ENCODE measurements around the gene SMARCA2. TPM values are rescaled to one million over a fixed set of nuclear protein-coding genes. Genes with fewer than 3 reads are reported as not detected.

SMARCA2 gene
- total RNA-seq, 1 donor = 147 TPM

DNA sequence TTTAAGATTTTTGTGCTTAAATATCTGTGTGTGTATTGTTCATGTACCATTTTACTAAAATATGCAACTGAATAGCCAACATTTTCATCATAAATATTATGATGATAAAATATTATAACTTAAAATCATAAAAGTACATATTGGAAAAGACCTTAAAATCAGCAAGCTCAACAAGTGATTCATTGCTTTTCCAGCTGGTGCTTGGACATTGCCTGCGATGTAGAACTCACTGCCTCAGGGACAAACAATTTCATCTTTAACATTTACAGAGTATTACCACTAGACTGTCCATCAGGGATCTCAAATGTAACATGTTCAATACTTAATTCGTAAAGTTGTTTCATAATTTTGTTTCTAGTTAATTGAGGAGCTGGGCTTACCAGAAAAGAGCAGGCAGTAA, 17.5 kb upstream of the SMARCA2 start:
- Histone ChIP-seq H3K4me3 (ENCODE audit: low read length) (no peak overlapping the region), H3K9me3 (ENCODE audit: low read depth, low read length) (no peaks in the 10 kb centered on the region), H3K4me1 (ENCODE audit: insufficient read depth, low read length) (peaks cover 4% of the 10 kb centered on the region), H3K27me3 (ENCODE audit: insufficient read depth, low read length) (no peaks in the 10 kb centered on the region)

DNA sequence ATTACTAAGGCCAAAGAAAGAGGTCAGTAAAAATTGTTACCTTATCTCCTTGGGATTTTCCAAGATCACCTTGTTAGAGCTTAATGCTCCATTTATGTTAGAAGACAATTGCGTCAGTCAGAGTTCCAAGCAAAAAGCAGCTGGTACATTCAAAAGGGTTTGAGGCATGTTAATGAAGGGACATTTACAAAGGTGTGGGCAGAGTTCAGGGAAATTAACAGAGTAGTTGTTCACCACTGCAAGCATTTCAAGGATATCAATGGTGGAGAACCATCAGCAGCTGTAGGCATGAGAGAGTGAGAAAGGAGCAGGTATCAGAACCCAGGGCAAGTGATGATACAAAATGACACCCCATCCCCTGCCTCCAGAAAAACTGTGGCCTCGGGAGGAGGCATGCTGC, 17.0 kb upstream of the SMARCA2 start:
- Histone ChIP-seq H3K27me3 (ENCODE audit: insufficient read depth, low read length) (no peaks in the 10 kb centered on the region), H3K4me3 (ENCODE audit: low read length) (no peak overlapping the region), H3K4me1 (ENCODE audit: insufficient read depth, low read length) (peaks cover 4% of the 10 kb centered on the region), H3K9me3 (ENCODE audit: low read depth, low read length) (no peaks in the 10 kb centered on the region)

DNA sequence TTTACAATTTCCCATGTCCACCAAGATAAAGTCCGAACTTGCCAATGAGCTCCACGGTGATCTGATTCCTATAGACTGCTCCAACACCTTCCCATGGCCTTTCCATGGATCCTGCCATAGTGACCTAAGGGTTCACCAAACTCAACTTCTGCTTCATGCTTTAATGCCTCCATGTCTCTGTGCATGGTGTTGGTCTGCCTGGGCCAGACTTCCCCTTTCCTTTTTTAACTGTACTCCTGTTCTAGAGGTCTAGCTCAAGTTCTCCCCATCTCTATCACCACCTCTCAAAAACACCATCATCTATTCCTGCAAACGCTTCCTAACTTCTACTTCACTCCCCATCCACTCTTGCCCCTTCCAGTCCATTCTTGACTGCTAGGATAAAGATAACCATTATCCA, 14.8 kb upstream of the SMARCA2 start:
- Histone ChIP-seq H3K9me3 (ENCODE audit: low read depth, low read length) (no peaks in the 10 kb centered on the region), H3K4me1 (ENCODE audit: insufficient read depth, low read length) (peaks cover 4% of the 10 kb centered on the region), H3K27me3 (ENCODE audit: insufficient read depth, low read length) (peaks cover 1% of the 10 kb centered on the region), H3K4me3 (ENCODE audit: low read length) (no peak overlapping the region)

DNA sequence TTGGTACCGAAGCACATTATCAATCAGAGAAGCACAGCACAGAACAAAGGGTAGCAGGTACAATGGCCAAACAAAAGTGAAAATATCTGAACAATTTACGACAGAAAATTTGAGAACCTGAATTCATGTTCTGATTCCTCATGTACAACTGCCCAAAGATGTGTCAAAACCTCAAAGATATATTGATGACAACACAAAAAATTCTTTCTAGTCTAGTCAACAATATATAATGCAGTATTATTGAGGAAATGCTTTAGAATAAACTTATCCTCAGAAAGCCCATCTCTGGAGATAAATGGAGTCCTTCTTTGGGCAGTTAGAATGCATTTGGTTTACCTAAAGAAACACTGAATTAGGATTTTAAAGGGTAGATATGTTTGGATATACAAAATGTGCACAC, 6.8 kb upstream of the SMARCA2 start:
- Histone ChIP-seq H3K9me3 (ENCODE audit: low read depth, low read length) (no peaks in the 10 kb centered on the region), H3K27me3 (ENCODE audit: insufficient read depth, low read length) (peaks cover 10% of the 10 kb centered on the region), H3K4me1 (ENCODE audit: insufficient read depth, low read length) (peaks cover under 1% of the 10 kb centered on the region), H3K4me3 (ENCODE audit: low read length) (no peak overlapping the region)

DNA sequence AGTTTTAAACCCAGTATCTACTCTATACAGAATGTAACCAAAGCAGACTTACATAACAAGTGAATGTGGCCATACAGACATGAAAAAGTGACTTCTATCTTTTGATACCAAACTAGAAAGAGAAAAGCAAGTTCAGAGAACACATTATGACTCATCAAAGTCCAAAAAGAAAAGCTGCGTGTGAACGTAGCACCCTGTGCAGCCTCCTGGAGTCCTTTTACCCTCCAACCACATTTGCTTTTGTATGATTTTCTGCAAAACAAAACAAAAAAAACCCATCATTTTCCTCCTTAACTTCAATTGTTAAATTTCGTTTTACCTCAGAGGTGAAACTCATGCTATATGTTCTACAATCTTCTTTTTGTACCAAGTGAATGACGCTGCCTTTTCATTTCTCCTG, 2.8 kb upstream of the SMARCA2 start:
- H3K4me3 ChIP-seq (ENCODE audit: low read length) = no peak overlapping the region
- no peaks in the 10 kb centered on the region for H3K9me3 ChIP-seq (ENCODE audit: low read depth, low read length)
- H3K4me1 ChIP-seq (ENCODE audit: insufficient read depth, low read length) = peaks cover 13% of the 10 kb centered on the region
- H3K27me3 ChIP-seq (ENCODE audit: insufficient read depth, low read length) = no peaks in the 10 kb centered on the region

DNA sequence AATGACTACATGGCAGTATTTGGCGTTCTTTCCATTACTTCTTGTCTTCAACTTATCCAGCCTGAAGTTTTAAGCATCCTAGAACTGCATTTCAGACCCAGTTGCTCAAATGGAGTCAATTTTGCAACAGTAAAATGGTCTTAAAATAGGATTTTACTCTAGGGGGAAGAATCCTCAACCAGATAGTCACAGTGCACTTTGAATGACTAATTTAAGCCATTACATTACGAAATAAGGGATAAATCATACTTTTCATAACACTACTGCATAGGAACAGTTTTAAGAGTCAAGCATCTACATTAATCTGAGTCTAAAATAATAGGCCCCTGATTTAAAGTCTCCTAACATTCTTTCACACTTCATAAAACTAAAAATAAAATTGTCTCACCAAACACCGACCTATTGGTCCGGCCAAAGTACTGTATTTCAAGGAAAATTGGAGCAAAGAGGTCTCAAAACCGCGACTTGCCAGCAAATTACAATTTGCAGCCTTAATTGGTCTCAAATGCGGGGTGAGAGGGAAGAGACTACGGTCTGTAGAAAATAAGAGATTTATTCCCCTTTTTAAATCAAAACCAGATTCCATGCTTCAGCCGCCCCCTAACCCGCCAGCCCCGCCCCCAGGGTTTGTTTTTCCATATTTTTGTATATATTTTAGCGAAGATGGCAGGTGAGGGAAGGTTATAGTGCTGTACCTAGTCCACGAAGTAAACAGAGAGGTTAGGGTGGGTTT, 1.2 kb upstream of the SMARCA2 start:
- Histone ChIP-seq H3K9me3 (ENCODE audit: low read depth, low read length) (no peaks in the 10 kb centered on the region), H3K4me3 (ENCODE audit: low read length) (peak overlapping the region; percentile 96), H3K27me3 (ENCODE audit: insufficient read depth, low read length) (no peaks in the 10 kb centered on the region), H3K4me1 (ENCODE audit: insufficient read depth, low read length) (peaks cover 24% of the 10 kb centered on the region)

DNA sequence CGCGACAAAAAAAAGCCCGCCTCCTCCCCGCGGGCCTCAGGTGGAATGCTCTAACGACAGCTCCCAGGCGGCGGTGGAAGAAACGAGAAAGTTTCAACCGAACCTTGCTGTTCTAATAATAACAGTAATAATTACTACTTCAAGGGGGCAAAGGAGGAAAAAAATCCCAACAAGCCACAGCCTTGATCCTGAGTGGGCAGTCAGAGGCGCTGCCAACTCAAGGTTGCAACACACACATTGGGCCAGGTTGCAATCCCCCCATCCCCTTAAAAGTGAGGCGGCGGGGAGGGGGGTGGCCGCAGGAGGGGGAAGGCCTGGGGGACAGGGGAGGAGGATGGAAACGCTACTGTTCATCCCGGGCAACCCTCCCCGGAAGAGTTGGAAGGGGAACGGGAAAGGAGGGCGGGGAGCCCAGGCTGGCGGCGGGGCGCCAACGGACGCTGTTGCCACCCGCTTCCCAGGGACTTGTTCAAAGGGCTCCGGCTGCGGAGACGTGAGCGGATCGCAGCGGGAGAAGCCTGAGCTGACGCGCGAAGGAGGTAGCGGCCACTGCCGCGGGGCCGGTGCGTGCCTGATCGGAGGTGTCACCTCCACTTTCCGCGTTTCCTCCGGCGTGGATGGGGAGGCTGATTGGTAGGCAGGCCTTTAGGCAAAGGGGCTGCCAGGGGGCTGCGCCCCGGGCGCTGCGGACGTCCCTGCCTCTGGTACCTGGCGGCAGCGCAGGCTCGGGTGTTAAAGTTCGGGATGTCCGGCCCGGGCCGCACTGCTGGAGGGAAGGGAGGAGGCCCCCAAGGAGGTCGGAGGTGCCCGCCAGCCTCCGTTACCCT, 647 bp downstream of the SMARCA2 start:
- Histone ChIP-seq H3K27me3 (ENCODE audit: insufficient read depth, low read length) (no peaks in the 10 kb centered on the region), H3K9me3 (ENCODE audit: low read depth, low read length) (no peaks in the 10 kb centered on the region), H3K4me1 (ENCODE audit: insufficient read depth, low read length) (peaks cover 28% of the 10 kb centered on the region), H3K4me3 (ENCODE audit: low read length) (peak overlapping the region; percentile 96)

DNA sequence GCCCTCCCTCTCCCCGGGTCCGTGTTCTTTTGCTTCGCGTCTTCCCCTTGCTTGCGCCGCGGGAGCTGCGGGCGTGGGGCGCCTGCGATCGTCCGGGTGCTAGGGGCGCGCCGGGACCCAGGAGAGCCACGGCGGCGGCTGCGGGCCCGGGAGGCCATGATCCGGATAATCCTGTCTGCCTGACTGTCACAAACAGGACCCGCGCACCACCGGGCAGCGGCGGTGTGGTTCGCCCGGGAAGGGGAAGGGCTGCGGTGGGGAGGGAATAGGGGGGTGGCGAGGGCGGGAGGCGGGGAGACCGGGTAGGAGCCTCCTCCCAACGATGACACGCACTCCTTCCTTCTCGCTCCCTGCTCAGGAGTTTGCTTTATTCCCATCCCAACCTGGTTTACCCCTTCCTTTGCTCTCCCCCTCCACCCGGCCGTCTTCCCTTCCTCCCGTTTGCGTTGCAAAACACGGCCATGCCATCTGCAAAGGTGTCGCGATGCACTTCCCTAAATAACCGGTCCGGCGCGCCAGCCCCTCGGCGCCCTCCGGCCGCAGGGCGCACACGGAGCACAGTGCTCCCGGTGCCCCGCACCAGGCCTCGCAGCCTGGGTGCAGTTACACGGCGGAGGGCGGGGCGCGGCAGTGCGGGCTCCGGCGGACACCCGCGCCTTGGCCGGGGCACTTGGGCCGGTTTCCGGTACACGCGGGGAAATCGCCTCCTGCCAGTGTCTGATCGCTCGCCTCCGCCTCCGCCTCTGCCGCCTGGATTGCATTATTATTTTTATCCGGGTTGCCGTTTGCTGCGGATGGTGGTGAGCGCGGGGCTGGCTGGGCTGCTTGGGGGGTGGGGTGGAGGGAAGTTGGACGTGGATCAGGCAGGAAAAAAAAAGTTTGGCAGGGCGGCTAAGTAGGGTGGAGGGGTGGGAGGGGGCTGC, 1.5 kb downstream of the SMARCA2 start:
- Histone ChIP-seq H3K4me1 (ENCODE audit: insufficient read depth, low read length) (peaks cover 33% of the 10 kb centered on the region), H3K4me3 (ENCODE audit: low read length) (peak overlapping the region; percentile 96), H3K27me3 (ENCODE audit: insufficient read depth, low read length) (no peaks in the 10 kb centered on the region), H3K9me3 (ENCODE audit: low read depth, low read length) (no peaks in the 10 kb centered on the region)

DNA sequence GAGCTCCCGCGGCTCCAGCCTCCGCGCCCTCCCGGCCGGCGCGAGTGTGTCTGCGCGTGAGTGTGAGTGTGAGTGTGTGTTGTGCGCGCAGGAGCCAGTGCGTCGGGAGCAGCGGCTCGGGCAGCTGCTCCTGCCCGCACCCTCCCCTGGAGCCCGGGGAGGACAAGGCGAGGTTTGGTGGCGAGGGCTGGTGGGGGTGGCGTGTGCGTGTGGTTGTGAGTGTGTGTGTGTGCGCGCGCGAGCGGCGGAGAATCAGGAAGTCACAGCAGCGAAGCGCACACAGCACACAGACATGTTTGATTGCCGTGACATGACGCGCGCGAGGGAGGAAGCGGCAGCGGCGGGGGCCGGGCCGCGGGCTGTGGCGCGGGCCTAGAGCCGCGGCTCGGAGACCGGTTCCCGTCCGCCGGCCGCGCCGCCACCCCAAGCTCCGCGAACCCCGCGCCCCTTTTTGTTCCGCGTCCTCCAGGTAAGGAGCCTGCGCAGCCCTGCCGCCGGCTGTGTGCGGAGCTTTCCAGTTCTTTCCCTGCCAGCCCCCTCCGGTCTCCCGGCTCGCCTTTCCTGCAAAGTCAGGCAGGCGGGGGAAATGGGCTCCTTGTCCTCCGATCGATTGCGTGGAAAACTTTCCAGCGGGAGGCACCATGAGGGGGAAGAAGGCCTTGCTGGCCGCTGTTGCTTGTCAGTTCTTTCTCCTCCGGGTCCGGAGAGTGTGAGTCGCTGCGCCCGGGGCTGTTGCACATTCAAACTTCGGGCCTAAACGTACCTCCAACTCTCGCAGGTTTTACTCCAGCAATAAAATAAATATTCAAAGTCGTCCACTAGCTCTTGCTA, 2.4 kb downstream of the SMARCA2 start:
- Histone ChIP-seq H3K4me1 (ENCODE audit: insufficient read depth, low read length) (peaks cover 41% of the 10 kb centered on the region), H3K4me3 (ENCODE audit: low read length) (peak overlapping the region; percentile 96), H3K9me3 (ENCODE audit: low read depth, low read length) (no peaks in the 10 kb centered on the region), H3K27me3 (ENCODE audit: insufficient read depth, low read length) (no peaks in the 10 kb centered on the region)

DNA sequence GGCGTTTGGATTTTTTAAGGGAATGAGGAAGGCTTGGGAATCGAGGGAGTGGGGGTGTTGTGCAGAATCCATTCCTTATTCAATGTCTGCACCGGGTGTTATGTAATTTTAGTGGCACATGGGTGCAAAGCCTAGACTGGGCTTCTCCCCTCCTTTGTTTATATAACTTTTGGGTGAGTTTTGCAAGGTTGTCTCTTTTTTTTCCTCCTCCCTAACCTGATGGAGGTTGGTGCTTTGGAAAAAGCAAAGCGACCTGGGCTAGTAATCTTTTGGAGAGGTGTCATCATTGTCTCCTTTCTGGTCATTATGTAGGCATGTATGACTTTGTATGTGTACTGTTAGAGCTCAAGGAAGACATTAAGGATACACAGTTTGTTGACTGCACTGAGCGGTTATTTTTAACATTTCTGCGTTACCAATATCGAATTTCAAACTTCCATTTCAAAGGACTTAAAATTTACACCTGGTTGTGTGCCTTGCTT, 3.1 kb downstream of the SMARCA2 start:
- H3K4me3 ChIP-seq (ENCODE audit: low read length) = peak overlapping the region; percentile 96

DNA sequence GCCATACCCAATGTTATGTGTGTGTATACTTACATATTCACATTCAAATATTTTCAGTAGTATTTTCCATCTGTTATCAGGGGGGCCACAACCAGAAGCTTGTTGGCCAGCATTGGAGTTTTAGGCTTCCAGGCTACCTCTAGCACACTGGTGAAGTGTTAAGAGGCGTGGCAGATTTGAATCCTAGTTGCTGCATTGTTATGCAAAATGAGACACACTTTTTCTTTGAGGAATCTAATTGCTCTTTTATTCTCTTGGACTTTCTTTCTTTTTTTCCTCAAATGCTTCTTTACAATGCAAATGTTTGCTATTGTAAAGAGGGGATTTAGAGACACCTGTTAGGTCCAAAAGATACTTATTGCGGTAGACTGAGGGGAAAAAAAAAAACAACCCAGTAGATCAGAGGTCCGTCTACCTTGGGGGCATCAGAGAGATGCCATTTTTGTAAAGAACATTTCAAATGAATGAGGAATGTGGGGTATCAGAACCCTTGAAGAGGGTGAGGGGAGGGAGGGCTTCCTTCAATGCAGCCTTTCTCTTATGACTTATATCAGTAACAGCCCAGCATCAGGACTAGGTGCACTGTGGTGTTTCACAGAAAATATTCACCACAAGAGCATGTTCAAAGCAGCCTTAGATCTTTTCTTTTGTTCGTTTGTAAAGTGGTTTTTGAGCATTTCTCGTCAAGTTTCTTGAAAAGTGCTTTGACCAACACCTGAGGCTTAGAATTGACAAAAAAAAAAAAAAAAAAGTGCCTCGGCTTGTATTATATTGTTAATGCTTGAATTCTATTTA, 3.8 kb downstream of the SMARCA2 start:
- H3K27me3 ChIP-seq (ENCODE audit: insufficient read depth, low read length) = no peaks in the 10 kb centered on the region
- peak overlapping the region; percentile 96 for H3K4me3 ChIP-seq (ENCODE audit: low read length)
- H3K4me1 ChIP-seq (ENCODE audit: insufficient read depth, low read length) = peaks cover 49% of the 10 kb centered on the region
- no peaks in the 10 kb centered on the region for H3K9me3 ChIP-seq (ENCODE audit: low read depth, low read length)

More for the DNA sequence above, 3.1 kb downstream of the SMARCA2 start:
- Histone ChIP-seq H3K9me3 (ENCODE audit: low read depth, low read length) (no peaks in the 10 kb centered on the region), H3K4me1 (ENCODE audit: insufficient read depth, low read length) (peaks cover 48% of the 10 kb centered on the region), H3K27me3 (ENCODE audit: insufficient read depth, low read length) (no peaks in the 10 kb centered on the region)

DNA sequence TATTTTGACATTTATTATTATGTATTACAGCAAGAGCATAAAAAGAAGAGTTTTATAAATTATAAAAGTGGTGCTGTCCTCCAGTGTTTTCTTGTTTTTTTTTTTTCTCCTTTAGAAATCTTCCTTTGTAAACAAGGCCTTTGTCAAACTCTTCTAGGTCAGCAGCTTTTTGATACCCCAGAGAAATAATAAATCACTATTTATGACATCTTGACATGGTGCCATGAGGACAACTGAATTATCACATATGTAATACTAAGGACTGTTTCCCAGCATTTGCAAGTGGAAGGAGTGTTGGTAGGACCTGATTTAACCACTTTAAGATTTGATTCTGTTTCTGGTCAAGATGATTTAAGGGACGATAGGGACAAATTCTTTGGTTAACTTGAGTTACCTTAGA, 4.6 kb downstream of the SMARCA2 start:
- H3K4me1 ChIP-seq (ENCODE audit: insufficient read depth, low read length) = peaks cover 50% of the 10 kb centered on the region
- no peaks in the 10 kb centered on the region for H3K27me3 ChIP-seq (ENCODE audit: insufficient read depth, low read length)
- no peak overlapping the region for H3K4me3 ChIP-seq (ENCODE audit: low read length)

DNA sequence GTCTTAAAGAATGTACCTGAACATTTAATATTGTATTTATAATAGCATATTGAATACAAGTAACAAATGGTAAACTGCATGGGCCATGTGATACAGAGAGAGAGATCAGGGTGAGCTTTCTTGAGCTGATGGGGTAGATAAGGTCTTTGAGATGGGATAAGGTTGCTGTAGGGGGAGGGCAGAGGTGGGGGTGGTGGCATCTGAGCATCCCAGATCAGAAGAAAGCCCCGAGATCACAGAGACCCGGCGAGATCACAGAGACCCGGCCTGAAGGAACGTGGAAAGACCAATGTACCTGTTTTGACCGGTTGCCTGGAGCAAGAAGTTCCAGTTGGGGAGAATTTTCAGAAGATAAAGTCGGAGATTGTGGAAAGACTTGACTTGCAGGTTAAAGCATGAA, 6.6 kb downstream of the SMARCA2 start:
- no peaks in the 10 kb centered on the region for H3K27me3 ChIP-seq (ENCODE audit: insufficient read depth, low read length)
- no peaks in the 10 kb centered on the region for H3K9me3 ChIP-seq (ENCODE audit: low read depth, low read length)
- H3K4me3 ChIP-seq (ENCODE audit: low read length) = no peak overlapping the region
- peaks cover 68% of the 10 kb centered on the region for H3K4me1 ChIP-seq (ENCODE audit: insufficient read depth, low read length)

More for the DNA sequence above, 4.6 kb downstream of the SMARCA2 start:
- H3K9me3 ChIP-seq (ENCODE audit: low read depth, low read length) = no peaks in the 10 kb centered on the region
